Dedifferentiated amniotic fluid mesenchymal stem cell (primary cell): ENCODE measurements around the gene PLA2G15.

Experiments used
- DNase-seq: peaks from one replicate; pipeline ENCODE4 v3.0.0-alpha.2; 2016; ENCODE audit errors: extremely low spot score

The PLA2G15 gene

GRCh38 chr16:68244903-68245853 lies at the start of gene PLA2G15:
TSS of gene PLA2G15 (plus strand) at chr16:68245373. CDS start at chr16:68245427, 54 bp downstream.
- DNase-seq, result peak; percentile 84

- no peak for DNase-seq
These were observed 47.9 kb upstream of the PLA2G15 start for GRCh38 chr16:68197250-68197649.

GRCh38 chr16:68200088-68200783 lies 44.9 kb upstream of the PLA2G15 start:
- no peak for DNase-seq

- DNase-seq, result no peak
These were observed 43.1 kb upstream of the PLA2G15 start for GRCh38 chr16:68202091-68202519.

GRCh38 chr16:68206245-68206644 lies 38.9 kb upstream of the PLA2G15 start:
- no peak for DNase-seq

- DNase-seq, result no peak
These were observed 30.4 kb upstream of the PLA2G15 start for GRCh38 chr16:68214726-68215125.

GRCh38 chr16:68215302-68215701 lies 29.9 kb upstream of the PLA2G15 start:
- no peak for DNase-seq

GRCh38 chr16:68216240-68216639 lies 28.9 kb upstream of the PLA2G15 start:
- DNase-seq, result no peak

- DNase-seq, result no peak
These were observed 27.7 kb upstream of the PLA2G15 start for GRCh38 chr16:68217506-68217905.

- no peak for DNase-seq
These were observed 25.3 kb upstream of the PLA2G15 start for GRCh38 chr16:68219725-68220351.

GRCh38 chr16:68223072-68223471 lies 22.1 kb upstream of the PLA2G15 start:
- no peak for DNase-seq

- no peak for DNase-seq
These were observed 19.1 kb upstream of the PLA2G15 start for GRCh38 chr16:68226116-68226515.

GRCh38 chr16:68227183-68227793 lies 17.9 kb upstream of the PLA2G15 start:
- DNase-seq, result no peak

GRCh38 chr16:68227850-68228553 lies 17.2 kb upstream of the PLA2G15 start:
- no peak for DNase-seq

- no peak for DNase-seq
These were observed 16.5 kb upstream of the PLA2G15 start for GRCh38 chr16:68228652-68229051.

- DNase-seq, result peak; percentile 68
These were observed 15.6 kb upstream of the PLA2G15 start for GRCh38 chr16:68229431-68230175.

- DNase-seq, result no peak
These were observed 15.0 kb upstream of the PLA2G15 start for GRCh38 chr16:68230176-68230571.

- DNase-seq, result no peak
These were observed 14.2 kb upstream of the PLA2G15 start for GRCh38 chr16:68230956-68231355.

- DNase-seq, result no peak
These were observed 13.6 kb upstream of the PLA2G15 start for GRCh38 chr16:68231384-68232136.

- no peak for DNase-seq
These were observed 12.8 kb upstream of the PLA2G15 start for GRCh38 chr16:68232335-68232734.
